GM19452 (cell line): Measurements from ENCODE around the gene TRPM2.
"Not testable (repeated sequence)": the region's sequence is repeated elsewhere in the genome, so short reads cannot be mapped to it uniquely, and the experiment has no call there.

ENCODE experiments used
- ATAC-seq: cut with Tn5 transposase; IDR thresholded peaks from one replicate; pipeline ENCODE4 v1.9.1; 2021; ENCODE audit not compliant: unreplicated experiment

Gene TRPM2

DNA sequence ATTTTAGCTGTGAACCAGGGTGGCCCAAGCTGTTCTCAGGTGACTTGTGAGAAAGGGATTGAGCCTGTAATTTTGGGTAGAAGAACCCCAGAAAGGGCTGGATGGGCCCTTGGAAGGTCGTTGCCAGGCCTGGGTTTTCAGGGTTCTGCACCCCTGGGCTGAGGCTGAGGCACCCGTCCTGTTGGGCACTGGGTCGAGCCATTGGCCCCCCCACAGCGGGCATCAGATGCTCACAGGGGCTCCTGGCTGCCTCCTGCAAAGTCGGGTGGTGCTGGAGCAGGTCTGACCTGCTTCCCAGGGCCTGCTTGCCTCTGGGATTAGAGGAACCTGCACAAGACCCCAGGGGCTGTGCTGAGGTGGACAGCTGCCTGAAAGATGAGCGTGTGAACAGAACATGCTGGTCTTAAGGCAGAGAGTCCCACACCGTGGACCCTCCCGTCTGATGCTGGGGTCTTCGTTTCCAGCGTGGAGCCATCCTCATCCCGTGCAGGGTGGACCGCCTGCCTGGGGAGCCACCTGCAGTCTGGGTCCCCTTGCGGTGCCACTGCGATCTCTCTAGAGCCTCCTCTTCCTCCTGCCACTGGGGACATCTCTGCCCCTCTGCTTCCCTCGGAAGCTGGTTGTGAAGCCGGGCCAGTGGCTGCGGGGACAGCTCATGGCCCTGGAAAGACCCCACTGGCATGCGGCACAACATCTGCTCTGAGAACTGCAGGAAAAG is 1.7 kb upstream of the TRPM2 start:
- ATAC-seq: no peak

GRCh38 chr21:44352253-44352860 is 1.1 kb upstream of the TRPM2 start:
- ATAC-seq: no peak

DNA sequence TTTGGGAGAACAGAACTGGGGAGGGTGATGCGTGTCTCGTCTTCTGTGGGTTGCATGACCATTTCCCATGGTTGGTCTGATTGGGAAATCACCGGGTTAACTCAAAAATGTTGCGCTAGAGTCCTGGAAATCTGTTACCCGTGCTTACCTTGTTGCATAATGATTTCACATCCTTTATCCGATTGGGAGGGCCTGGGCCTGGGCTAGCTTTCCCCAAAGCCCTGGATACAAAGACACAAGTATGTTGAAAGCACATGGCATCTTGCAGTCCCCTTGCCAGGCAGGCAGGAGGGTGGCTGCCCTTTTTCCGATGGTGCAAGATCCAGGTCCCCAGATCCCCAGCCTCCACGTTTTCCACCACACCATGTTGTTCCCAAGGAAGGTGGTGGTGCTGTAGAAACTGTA is 582 bp downstream of the TRPM2 start:
- no peak for ATAC-seq

DNA sequence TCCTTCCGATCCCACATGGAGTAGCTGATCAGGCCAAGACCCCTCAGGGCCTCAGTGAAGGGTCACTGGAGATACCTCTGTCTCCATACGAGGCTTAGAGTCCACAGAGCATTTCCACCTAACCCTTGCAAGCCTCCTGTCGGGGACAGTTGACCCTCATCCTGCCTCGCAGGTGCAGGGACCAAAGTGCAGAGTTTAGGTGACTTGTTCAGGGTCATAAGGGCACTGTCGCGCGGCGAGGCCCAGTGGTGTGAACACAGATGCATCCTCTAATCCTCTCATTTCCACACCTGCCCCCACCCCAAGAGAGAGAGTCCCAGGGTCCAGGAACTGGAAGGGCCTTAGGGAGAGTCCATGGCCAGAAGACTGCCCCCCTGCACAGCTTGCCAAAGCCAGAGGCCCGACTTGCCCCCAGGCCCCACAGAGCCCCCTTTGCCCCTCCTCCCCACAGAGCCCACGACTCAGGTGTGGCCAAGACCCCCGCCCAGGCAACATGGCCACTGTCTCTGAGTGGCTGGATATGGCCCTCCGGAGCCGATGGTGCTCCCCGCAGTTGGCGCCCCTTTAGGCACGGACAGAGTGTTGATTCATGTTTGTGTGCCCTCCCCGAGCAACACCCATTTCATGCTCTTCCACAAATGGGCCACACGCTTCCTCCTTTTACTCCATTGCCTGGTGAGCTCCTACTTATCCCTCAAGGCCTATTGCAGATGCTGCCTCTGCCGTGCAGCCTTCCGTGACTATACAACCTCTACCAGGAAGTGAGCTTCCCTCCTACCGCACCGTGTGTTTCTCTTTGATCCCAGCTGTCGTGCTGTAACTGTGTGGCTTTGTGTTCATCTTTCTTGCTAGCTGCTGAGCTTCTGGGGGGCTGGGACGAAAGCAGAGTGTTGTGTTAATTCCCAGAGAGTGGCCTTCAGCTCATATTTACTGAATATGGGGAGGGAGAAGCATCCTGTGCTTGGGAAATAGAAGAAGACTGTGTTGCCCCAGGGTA is 1.7 kb downstream of the TRPM2 start:
- no peak for ATAC-seq

GRCh38 chr21:44356160-44356559 is 2.7 kb downstream of the TRPM2 start:
- ATAC-seq: no peak

DNA sequence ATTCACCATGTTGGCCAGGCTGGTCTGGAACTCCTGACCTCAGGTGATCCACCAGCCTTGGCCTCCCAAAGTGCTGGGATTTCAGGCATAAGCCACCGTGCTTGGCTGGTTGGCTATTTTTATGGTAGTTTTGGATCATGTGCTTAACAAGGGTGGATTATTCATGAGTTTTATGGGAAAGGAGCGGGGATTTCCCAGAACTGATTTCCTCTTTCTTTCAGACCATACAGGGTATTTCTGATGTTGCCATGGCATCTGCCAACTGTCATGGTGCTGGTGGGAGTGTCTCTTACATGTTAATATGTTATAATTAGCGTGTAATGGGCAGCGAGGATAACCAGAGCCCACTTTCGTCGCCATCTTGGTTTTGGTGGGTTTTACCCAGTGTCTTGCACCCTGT is 3.2 kb downstream of the TRPM2 start:
- no peak for ATAC-seq

DNA sequence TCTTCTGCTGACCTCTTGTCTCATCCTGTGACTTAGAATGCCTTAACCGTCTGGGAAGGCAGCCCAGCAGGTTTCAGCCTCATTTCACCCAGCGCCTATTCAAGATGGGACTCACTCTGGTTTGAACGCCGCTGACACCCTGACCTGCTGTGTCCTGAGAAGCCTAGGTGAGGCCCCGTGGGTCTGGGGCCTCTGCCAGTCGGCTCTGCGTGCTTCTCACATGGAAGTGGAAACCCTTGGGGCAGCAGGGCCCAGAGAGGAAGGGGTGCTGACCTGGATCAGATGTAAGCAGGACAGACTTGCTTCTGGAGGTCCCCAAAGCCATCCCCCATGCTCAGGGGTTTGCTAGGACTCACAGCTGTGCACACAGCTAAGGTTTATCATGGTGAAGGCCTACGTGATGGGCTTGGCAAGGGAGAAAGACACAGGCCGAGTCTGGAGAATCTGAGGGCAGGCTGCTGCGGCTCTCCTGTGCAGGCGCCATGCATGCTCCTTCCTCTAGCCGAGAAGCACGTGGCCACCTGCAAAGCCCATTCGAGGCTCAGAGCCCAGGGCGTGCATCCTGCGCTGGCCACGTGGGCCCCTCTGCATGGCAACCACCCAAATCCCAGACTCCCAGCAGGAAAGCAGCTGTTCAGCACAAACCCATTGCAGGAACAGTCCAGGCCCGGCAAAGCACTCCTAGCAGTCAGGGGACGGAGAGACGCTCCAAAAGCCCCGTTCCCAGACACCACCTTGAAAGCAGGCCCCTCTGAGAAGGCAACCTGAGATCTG is 3.8 kb downstream of the TRPM2 start:
- ATAC-seq: no peak

- ATAC-seq: no peak
These were observed 6.0 kb downstream of the TRPM2 start for GRCh38 chr21:44359396-44359795.

DNA sequence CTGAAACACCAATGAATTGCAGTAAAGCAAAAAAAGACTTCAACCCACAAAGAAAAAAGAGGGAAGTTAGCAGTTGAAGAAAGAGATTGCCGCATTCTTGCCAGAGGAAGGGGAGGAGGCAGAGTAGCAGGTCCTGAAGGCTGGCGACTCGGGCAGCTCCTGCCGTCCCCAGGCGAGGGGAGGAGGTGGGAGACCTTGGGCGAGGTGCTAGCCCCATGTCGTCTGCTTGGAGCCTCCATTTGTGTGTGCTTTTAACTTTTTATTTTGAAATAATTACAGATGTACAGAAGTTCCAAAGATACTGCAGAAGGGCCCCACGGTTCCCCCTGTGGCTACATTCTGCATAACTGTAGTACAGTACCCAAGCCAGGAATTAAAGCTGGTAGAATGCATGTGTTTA is 6.7 kb downstream of the TRPM2 start:
- ATAC-seq: no peak

GRCh38 chr21:44361903-44362302 is 8.5 kb downstream of the TRPM2 start:
- not testable (repeated sequence) for ATAC-seq

GRCh38 chr21:44363278-44363677 is 9.9 kb downstream of the TRPM2 start:
- no peak for ATAC-seq

- ATAC-seq: no peak
These were observed 11.0 kb downstream of the TRPM2 start for GRCh38 chr21:44364151-44365053.

DNA sequence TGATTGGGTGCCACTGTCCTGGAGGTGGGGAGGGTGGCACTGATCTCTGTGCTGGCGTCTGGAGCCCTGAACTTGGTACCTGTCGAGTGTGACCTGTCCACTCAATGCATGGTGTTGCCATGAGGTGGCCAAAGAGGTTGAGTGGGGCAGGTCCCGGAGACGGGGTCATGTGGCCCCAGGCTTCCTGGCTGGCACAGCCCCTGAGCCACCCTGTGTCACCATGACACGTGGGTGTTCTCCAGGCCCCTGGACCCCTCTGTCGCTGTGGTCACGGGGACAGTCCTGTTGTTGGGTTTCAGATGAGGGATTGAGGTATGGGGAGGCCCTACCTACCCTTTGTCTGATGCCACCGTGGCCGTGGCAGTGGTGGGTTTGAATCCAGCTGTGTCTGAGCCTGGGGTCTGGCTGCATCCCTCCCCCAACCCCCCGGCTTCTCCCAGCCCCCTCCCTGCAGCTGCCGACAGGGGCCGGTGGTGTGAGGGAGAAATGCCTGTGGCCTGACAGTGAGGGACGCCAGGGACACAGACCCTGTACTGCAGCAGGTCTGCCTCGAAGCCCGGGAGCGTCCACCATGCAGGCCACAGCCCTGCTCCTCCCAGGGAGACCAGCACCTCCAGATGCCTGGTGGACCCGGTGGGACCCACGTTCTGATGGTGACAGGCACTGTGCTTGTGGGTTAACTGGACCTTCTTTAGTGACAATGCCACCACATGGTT is 12.0 kb downstream of the TRPM2 start:
- no peak for ATAC-seq

- no peak for ATAC-seq
These were observed 12.7 kb downstream of the TRPM2 start for GRCh38 chr21:44365967-44366585.

DNA sequence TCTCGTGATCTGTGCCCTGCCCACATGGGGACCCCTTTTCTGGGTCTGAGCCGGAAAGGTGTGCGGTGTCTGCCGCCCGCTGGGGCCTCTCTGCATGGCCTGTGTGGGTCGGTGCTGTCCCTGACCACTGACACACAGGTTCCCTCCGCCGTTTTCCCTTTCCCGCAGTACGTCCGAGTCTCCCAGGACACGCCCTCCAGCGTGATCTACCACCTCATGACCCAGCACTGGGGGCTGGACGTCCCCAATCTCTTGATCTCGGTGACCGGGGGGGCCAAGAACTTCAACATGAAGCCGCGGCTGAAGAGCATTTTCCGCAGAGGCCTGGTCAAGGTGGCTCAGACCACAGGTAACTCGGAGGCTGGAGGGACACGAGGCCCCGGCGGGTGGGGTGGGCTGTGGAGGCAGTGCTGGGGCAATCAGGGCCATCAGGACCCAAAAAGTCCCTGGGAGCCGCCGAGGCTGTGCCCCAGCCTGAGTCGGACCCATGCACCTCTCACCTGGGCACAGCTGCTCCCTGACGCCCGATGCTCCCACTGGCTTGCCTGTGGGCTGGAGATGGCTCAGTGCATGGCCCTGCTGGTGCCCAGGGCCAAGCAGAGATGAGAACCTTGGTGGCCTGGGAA is 13.3 kb downstream of the TRPM2 start:
- no peak for ATAC-seq

DNA sequence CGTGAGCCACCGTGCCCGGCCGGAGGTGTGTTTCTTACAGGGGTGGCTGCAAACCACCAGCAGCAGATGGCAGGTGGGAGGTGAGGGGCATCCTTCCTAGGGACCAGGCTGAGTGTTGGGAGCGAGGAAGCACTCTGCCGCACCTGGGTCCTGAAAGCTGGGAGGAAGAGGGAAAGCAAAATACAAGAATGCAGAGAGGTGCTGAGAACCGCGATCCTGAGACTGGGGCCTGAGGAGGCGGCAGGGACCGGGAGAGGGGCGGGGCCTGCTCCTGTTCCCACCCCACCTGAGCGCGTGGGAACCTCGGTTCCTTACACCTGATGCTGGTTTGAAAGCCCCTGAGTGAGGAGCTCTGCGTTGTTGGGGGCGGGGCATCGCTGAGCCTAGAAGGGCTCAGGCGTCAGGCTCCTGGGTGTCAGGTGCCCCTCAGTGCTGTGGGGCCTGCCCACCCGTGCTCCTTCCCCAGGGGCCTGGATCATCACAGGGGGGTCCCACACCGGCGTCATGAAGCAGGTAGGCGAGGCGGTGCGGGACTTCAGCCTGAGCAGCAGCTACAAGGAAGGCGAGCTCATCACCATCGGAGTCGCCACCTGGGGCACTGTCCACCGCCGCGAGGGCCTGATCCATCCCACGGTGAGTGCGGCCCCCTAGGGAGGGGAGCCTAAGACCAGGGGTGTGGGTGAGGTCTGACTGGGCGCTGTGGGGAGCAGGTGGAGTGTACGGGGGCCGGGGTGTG is 15.5 kb downstream of the TRPM2 start:
- no peak for ATAC-seq

DNA sequence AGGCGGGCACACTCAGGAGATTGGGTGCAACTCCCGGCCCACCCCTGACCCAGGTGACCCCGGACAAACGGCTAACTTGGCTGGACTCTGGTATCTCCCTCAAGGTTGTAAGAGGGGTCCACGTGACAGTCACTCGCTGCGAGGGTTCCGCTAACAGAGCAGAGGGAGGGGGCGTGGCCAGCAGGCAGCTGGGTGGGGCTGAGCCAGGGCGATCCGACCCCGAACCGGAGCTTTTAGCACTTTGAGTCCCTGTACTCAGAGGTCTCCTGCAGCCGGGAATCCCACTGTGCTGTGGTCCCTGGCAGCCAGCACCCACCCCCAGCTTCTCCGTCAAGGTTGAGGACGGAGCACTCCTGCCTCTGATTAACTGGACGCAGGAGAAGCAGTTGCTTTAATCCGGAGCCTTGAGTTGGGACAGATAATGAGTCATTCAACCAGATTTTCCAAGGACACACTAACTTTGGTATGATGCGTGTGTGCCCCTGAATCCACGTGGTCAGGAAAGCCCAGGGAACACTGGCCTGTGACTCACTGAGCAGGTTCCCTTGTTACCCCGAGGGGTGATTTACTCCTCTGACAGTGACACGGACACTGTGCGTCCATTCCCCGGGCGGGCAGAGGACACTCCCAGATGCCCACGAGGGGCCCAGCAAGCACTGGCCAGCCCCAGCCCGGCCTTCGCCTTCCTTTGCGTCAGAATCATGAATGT is 16.8 kb downstream of the TRPM2 start:
- ATAC-seq: no peak
